Uterus (tissue), 4 donors: Measurements from ENCODE around the gene PSEN1. TPM values are rescaled to one million over a fixed set of nuclear protein-coding genes. Genes with fewer than 3 reads are reported as not detected.

Experiments used
- DNase-seq, 2 donors: peaks; one replicate each; pipeline ENCODE4 v3.0.0-alpha.2; 2019 to 2020
- H3K27ac ChIP-seq, 2 donors: fragments of 200-600 bp; sonication (generic); 1 replicate in 1 of 2; 2 replicates in 1 of 2; pipeline ENCODE4 v1.5.1; 2016 to 2018
- H3K27me3 ChIP-seq, 2 donors: fragments of 200-600 bp; sonication (generic); one replicate each; pipeline ENCODE4 v1.5.1; 2018 to 2019; ENCODE audit warnings: control low read depth in 1 of 2
- H3K36me3 ChIP-seq, 2 donors: fragments of 200-600 bp; sonication (generic); one replicate each; pipeline ENCODE4 v1.5.1; 2019; ENCODE audit warnings: control low read depth in 1 of 2
- H3K4me1 ChIP-seq, 2 donors: fragments of 200-600 bp; sonication (generic); one replicate each; pipeline ENCODE4 v1.5.1; 2018 to 2019; ENCODE audit warnings: control low read depth in 1 of 2
- H3K4me3 ChIP-seq, 2 donors: fragments of 200-600 bp; sonication (generic); 1 replicate in 1 of 2; 2 replicates in 1 of 2; pipeline ENCODE4 v1.5.1; 2018 to 2019; ENCODE audit warnings: mild to moderate bottlenecking in 1 of 2
- H3K9me3 ChIP-seq, 2 donors: fragments of 200-600 bp; sonication (generic); one replicate each; pipeline ENCODE4 v1.5.1; 2019; ENCODE audit warnings: control low read depth in 1 of 2
- CTCF ChIP-seq, 4 experiments: fragments of 200-600 bp in 2 of 4; fragments of 450-650 bp in 2 of 4; sonication (generic) in 2 of 4; IDR thresholded peaks; one replicate each; pipeline ENCODE4 v1.5.1; 2016 to 2019; ENCODE audit warnings: antibody characterized with exemption in 4 of 4, mild to moderate bottlenecking in 2 of 4, moderate library complexity in 1 of 4
- POLR2A ChIP-seq, 2 donors: fragments of 450-650 bp; IDR thresholded peaks; one replicate each; pipeline ENCODE4 v1.6.1; 2016; ENCODE audit warnings: antibody characterized with exemption in 2 of 2, mild to moderate bottlenecking in 1 of 2, moderate library complexity in 1 of 2
- intact Hi-C: fragments of 100-400 bp; cut with DNase I; formaldehyde crosslinking; loops from one replicate; pipeline ENCODE4 v1.15.1; 2023; ENCODE audit warnings: low total_unique reads
- total RNA-seq, 4 donors: library from RNA; depleted of rRNA in 3 of 4; stranded (reverse); fragments of >200 nt in 3 of 4; gene quantifications; one replicate each; pipeline versions ENCODE4 v1.1.0 to v1.2.4, GENCODE V29; 2014 to 2023
- donor health status: DM: yes; HTN: yes; CAD: no.

PSEN1 gene
- total RNA-seq, 4 donors from 2014 or later = 38.8 to 129 (median 67.8) TPM

GRCh38 chr14:73223049-73223448 lies 86.7 kb downstream of the PSEN1 start:
- TF ChIP-seq POLR2A (IDR thresholded peaks at IDR 0.05) = no peak
- Histone ChIP-seq H3K4me3 (no peak overlapping the region), H3K4me1 (peaks cover 0 to 3% of the 10 kb centered on the region in 2 donors), H3K27ac (peak overlapping the region in 1 of 2 donors; percentile 26), H3K27me3 (no peaks in the 10 kb centered on the region), H3K36me3 (no peaks in the 10 kb centered on the region), H3K9me3 (no peaks in the 10 kb centered on the region)
- peak in 1 of 2 donors; percentile 41 for DNase-seq
- intact Hi-C loops = no loop called here

DNA sequence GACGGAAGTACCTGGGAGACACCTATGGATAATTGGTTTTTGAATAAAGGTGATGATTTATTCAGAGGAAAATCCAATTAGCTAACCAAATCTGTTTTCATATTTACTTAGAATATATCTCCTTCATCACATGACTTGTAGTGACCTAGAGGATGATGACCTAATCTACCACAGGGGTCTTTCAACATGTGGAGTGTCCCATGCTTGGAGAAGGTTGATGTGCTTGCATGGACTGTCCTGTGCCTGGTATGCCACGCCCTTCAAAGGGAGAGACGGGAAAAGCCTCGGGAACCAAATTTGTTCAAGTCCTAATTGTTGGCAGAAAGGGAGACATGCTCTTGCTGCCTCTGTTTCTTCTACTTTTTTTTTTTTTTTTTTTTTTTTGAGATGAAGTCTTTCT lies 89.2 kb downstream of the PSEN1 start:
- Histone ChIP-seq H3K27me3 (no peaks in the 10 kb centered on the region), H3K9me3 (no peaks in the 10 kb centered on the region), H3K27ac (no peak overlapping the region), H3K4me3 (no peak overlapping the region), H3K36me3 (no peaks in the 10 kb centered on the region), H3K4me1 (peaks cover 8 to 13% of the 10 kb centered on the region in 2 donors)
- no peak for DNase-seq
- intact Hi-C loops = no loop called here
- TF ChIP-seq POLR2A (IDR thresholded peaks at IDR 0.05) (no peak), CTCF (IDR thresholded peaks at IDR 0.05) (no peak)

GRCh38 chr14:73227812-73228781 lies 91.8 kb downstream of the PSEN1 start:
- H3K9me3 ChIP-seq = no peaks in the 10 kb centered on the region
- peak; percentile 76 to 79 for DNase-seq
- intact Hi-C loops = no loop called here
- H3K4me3 ChIP-seq = no peak overlapping the region
- no peaks in the 10 kb centered on the region for H3K27me3 ChIP-seq
- TF ChIP-seq CTCF (IDR thresholded peaks at IDR 0.05) (no peak), POLR2A (IDR thresholded peaks at IDR 0.05) (no peak)
- peak overlapping the region; percentile 67 to 69 for H3K27ac ChIP-seq
- peaks cover 8 to 13% of the 10 kb centered on the region in 2 donors for H3K4me1 ChIP-seq
- no peaks in the 10 kb centered on the region for H3K36me3 ChIP-seq

DNA sequence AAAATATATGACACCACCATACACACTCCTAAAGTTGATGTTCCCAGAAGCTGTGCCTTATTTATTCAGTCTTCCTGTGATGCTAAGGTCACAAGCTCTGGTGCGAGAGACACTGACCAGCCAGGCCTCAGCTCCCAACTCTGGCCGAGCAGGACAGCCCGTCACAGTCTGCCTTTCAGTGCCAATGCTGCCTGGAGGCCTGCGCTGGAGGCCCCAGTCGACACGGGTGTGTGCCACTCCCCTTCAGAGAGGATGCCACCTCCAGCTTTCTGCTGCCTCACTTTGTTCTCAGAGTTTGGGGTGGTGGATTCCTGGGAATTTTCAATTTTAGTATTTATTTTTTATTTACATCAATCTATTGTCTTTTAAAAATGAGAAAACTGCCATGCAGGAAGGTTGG lies 93.7 kb downstream of the PSEN1 start:
- H3K36me3 ChIP-seq = no peaks in the 10 kb centered on the region
- H3K4me1 ChIP-seq = peaks cover 8 to 13% of the 10 kb centered on the region in 2 donors
- no peak for TF ChIP-seq POLR2A (IDR thresholded peaks at IDR 0.05)
- no peak for TF ChIP-seq CTCF (IDR thresholded peaks at IDR 0.05)
- DNase-seq = no peak
- intact Hi-C loops = no loop called here
- H3K27ac ChIP-seq = no peak overlapping the region
- no peaks in the 10 kb centered on the region for H3K9me3 ChIP-seq
- H3K4me3 ChIP-seq = no peak overlapping the region
- H3K27me3 ChIP-seq = no peaks in the 10 kb centered on the region

- Histone ChIP-seq H3K27me3 (no peaks in the 10 kb centered on the region), H3K9me3 (no peaks in the 10 kb centered on the region), H3K27ac (peak overlapping the region; percentile 1 to 33), H3K4me1 (peaks cover 8 to 13% of the 10 kb centered on the region in 2 donors), H3K4me3 (no peak overlapping the region), H3K36me3 (no peaks in the 10 kb centered on the region)
- TF ChIP-seq CTCF (IDR thresholded peaks at IDR 0.05) = no peak
- no peak for TF ChIP-seq POLR2A (IDR thresholded peaks at IDR 0.05)
- intact Hi-C loops = no loop called here
- DNase-seq = no peak
These were observed 95.9 kb downstream of the PSEN1 start for GRCh38 chr14:73231981-73232851.
